Left kidney (tissue), 2 donors: ENCODE results near the gene MAPK1IP1L. TPM values are rescaled to one million over a fixed set of nuclear protein-coding genes. Genes with fewer than 3 reads are reported as not detected.
A peak's percentile ranks its signal among the peaks of the same experiment; 100 is the strongest.

Experiments
- DNase-seq: peaks from one replicate; pipeline ENCODE4 v3.0.0-alpha.2; 2013
- polyA plus RNA-seq: library from polyadenylated mRNA; unstranded; fragments of 120-200 nt; gene quantifications from one replicate; pipeline ENCODE4 v1.2.1, GENCODE V29; 2013; ENCODE audit not compliant: insufficient read length

MAPK1IP1L gene
- polyA plus RNA-seq, 1 donor, result 106 TPM

DNA sequence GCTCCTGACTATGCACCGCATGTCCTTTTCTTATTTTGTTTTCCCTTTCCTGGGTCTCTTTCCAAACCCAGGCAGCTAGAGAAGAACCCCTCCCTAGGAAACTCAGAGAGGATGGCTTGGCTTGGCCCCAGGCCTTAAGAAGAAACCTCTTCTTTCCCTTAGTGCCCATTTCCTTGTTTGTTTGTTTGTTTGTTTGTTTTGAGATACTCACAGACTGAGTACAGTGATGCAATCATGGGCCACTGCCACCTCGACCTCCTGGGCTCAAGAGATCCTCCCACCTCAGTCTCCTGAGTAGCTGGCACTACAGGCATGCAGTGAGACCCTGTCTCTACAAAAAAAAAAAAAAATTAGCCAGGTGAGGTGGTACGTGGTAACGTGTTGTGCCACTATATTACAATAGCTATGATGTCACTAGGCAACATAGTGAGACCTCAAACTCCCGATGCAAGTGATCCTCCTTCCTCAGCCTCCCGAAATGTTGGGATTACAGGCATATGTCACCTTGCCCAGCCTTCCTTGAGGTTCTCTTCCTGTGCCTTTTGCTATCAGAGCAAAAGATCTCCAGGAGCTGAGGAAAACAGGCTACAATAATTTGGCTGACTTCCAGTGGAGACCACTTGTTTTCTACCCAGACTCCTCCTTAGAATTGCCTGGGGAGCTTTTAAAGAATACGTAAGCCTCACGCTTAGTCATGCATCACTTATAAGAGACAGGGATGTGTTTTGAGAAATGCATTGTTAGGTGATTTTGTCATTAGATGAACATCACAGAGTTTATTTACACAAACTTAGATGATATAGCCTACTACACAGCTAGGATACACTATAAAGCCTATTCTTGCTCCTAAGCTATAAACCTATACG lies 43.1 kb downstream of the MAPK1IP1L start:
- no peak for DNase-seq

DNA sequence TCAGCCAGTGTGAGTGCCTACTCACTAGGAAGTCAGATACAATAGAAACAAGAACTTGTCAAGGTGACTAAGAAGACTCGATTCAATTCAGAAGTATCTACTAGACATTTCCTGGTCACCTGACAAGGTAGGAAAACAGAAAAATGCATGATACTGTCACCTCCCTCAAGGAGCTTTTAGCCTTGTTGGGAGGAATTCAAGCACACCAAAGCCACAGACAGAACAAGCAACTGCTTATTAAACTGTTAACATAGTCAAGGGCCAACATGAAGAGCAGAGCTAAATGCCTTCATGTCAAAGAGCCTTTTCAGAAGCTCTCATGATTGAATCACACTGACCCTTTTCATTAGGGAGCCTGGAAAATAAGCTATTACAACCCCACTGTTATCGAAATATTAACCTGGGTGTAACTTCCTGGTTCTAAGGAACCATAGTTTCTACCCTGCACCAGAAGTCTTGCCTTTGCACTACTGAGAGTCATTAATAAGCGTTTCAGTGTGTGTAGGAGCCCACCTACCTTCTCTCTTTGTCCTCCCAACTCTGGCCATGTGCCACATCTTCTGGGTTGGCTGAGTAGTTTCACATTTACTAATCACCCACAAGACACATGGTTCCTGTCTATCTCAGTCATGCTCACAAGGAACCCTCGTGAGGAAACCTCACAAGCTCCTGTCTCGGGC lies 46.6 kb downstream of the MAPK1IP1L start:
- DNase-seq, result no peak

DNA sequence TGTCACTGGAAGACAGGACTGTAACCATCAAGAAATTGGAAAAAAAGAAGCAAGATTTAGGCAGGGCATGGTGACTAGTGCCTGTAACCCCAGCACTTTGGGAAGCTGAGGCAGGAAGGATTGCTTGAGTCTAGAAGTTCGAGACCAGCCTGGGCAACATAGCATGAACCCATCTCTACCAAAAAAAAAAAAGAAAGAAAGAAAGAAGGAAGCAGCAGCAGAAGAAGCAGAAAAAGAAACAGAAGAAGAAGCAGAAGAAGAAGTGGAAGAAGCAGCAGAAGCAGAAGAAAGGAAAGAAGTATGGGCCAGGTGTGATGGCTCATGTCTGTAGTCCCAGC lies 47.1 kb downstream of the MAPK1IP1L start:
- DNase-seq, result no peak

DNA sequence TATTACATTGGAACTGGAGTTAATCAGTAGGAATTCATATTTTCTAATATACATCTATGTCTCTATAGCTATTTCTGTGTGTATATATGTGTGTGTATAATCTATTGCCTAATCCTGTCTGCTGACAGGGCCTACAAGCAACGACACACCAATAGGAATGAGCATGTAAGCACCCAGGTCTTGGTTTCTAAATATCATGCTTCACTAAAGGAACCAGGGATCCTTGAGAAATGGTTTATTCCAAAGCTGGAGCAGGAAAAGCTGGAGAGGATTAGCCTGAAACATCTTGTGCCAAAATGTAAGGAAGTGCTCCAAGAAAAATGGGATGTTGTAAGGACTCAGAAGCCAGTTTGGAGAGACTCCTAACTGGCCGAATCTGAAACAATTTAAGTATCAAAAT lies 48.3 kb downstream of the MAPK1IP1L start:
- DNase-seq, result no peak

- no peak for DNase-seq
Observed at GRCh38 chr14:55101698-55102097, 50.3 kb downstream of the MAPK1IP1L start.

DNA sequence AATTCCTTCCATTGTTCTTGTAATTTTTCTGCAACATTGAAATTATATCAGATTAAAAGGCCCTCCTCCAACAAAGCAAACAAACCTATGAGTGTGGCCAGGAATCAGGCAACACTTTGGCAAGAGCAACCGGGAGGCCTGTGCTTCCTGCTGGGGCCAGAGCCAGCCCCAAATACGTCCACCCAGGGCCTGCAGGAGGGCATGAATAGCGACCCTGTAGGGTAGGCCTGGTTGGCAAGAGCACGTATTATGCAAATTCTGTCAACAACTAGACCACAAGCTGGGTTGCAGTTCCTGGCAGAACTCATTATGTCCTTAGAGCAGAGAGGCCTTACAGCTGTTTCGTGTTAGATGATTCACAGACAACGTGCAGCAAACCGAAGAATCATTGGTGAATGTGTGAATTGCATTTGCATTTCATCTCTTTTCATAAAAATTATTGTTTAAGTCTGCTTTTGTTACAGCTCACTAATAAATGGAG lies 50.7 kb downstream of the MAPK1IP1L start:
- no peak for DNase-seq

GRCh38 chr14:55103005-55103640 lies 51.7 kb downstream of the MAPK1IP1L start:
- DNase-seq, result peak; percentile 61

GRCh38 chr14:55103971-55104954 lies 52.8 kb downstream of the MAPK1IP1L start:
- no peak for DNase-seq

DNA sequence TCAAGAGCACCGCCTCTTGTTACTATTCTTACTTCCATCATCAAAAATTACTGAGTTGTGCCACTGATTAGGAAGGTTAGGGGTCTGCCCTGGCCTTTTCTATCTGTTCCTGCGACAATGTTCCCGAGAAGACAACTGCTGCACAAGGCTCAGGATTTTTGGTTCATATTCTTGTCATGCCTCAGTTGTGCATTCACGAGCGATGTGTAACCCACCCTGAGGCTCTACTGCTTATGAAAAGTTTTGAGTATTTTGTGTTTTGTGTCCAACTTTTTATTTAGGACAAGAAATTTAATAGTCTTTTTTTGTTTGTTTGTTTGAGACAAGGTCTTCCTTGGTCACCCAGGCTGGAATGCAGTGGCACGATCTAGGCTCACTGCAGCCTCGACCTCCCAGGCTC lies 54.5 kb downstream of the MAPK1IP1L start:
- DNase-seq, result no peak

DNA sequence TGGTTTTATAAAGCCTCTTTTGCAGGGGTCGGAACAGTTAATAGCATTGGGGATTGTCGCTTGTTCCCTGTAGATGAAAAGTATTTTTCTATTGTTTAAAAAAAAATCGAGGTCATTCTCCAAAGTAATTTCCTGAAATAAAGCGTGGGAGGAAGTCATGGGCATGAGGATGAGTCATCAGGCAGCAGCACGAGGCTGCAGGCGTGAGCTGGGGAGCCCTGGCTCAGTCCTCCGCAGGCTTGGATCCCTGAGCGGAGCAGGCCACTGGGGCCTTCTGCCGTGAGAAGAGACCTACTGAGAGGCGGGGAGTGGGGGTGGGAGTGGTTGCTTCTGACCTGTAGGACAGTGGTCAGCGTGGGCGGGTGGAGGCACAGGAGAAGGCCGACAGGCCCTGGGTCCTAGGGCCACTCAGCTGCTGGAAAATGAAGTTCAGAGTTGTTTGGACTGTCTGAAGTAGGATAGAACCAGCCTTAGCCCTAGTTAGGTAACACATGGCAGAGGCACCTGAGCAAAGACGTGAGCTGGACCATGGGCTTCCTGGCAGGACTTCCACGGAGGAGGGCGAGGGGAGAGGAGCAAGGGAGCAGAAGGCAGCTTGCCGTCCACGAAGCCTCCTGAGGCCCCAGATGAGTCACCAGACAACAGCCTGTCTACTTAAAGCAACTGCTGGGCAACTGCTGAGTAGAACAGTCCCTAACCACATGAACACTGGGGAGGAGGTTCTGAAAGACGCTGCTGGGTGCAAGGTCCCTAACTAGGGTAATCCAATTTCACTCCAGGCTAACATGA lies 56.5 kb downstream of the MAPK1IP1L start:
- no peak for DNase-seq

DNA sequence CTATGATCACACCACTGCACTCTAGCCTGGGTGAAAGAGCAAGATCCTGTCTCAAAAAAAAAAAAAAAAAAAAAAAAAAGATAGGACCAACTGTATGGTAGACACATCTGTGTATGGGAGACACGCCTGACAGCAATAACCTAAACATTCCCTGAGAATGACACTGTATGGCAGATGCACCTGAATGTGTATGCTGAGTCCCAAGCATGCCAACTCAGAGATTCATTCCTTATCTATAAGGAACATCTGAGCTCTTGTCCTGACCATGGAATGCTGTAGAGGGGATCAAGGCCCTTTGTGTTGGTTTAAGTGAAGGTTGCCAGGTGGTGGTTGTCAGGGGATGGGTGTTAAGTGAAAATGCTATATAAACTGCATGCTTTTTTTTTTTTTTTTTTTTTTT lies 58.4 kb downstream of the MAPK1IP1L start:
- no peak for DNase-seq

DNA sequence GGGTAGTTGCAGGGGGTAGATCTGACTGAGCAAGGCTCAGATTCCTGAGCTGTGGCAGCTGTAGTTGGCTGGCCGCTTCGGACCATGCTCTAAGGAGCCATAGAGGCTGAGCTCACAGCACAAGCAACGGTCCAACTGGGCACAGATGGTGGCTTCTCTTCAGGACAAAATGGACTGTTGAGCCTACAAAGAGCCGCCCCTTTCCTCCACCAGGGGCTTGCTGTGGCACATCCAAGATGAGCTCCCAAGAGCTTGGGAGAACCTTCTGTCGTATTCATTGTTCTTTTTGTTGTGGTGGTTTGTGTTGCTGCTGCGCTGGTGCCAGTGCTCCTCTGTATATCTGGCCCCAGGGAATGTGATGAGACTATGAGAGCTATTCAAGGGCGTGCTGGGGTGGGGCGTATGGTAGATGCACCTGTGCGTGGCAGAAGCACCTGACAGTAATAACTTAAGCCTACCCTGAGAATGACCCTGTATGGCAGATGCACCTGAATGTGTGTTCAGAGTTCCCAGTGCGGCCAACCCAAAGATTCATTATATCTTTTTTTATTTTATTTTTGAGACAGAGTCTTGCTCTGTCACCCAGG lies 59.8 kb downstream of the MAPK1IP1L start:
- no peak for DNase-seq

- DNase-seq, result no peak
Observed at GRCh38 chr14:55114720-55115119, 63.3 kb downstream of the MAPK1IP1L start.

GRCh38 chr14:55115460-55115859 lies 64.0 kb downstream of the MAPK1IP1L start:
- no peak for DNase-seq

DNA sequence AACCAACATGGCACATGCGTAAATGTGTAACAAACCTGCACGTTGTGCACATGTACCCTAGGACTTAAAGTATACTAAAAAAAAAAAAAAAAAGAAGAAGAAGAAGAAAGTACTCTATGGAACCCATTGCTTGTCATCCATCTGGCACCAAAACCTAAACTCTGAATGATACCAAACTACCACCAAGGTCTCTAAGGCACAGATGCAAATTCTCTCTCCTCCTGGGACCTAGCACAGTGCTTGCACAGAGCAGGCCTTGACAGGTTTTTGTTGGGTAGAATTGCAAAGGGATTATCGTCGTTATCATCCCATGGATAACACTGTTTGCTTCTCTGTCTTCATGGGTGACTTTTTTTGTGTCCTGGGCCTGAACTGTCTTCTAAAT lies 64.4 kb downstream of the MAPK1IP1L start:
- no peak for DNase-seq

GRCh38 chr14:55116246-55117030 lies 65.0 kb downstream of the MAPK1IP1L start:
- DNase-seq, result no peak

DNA sequence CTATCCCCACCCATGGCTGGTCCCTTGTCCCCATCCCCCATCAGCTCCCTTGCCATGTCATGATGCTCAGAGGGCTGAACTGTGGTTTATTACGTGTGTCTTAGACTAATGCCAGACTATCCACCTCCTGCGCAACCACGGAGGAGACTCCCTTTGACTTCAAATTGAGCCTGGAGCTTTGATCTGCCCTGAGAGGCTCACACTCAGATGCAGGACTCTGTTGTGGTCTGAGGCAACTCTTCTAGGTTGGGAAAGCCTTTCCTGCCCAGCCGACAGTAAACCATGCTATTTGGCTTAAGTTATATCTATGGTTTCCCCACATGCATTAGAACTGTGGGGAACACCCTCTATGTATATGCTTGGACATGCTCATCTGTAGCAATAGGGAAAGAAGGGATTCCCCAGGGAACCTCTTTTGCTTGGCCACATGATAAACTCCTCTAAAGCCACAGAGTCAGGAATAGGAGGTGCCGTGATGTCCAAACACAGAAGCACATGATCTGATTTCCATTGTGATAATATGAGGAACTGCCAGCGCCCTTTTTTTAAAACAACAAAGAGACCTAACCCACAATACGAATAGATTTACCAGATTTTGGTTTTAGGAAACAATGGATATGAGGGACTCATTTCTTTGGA lies 66.5 kb downstream of the MAPK1IP1L start:
- no peak for DNase-seq

- DNase-seq, result no peak
Observed at GRCh38 chr14:55118761-55119160, 67.3 kb downstream of the MAPK1IP1L start.
